ENCODE data around the gene AP1S1. TPM values are rescaled to one million over a fixed set of nuclear protein-coding genes. Genes with fewer than 3 reads are reported as not detected.

AP1S1 gene
- polyA plus RNA-seq, 1 donor (not counting 4 experiments of a cell fraction or from before 2014, with no cell fraction given): 279 TPM

- Histone ChIP-seq H3K27me3 (ENCODE audit: control insufficient read depth, extremely low read depth, insufficient read depth, low read length) (no peaks in the 10 kb centered on the region), H3K4me1 (ENCODE audit: control insufficient read depth, extremely low read depth, insufficient read depth, low read length) (peaks cover 47% of the 10 kb centered on the region), H4K20me1 (ENCODE audit: control insufficient read depth, extremely low read depth, insufficient read depth, low read length) (peaks cover 5% of the 10 kb centered on the region), H3K9me3 (ENCODE audit: control insufficient read depth, low read depth, low read length) (no peaks in the 10 kb centered on the region), H3K9ac (ENCODE audit: control insufficient read depth, extremely low read depth, insufficient read depth, low read length) (no peak overlapping the region), H3K4me3 (ENCODE audit: control insufficient read depth in 2 of 3, extremely low read depth in 1 of 3, insufficient read depth in 2 of 3, low read depth in 1 of 3, low read length in 3 of 3) (no peak overlapping the region), H3K36me3 (ENCODE audit: control insufficient read depth in 2 of 2, extremely low read depth in 1 of 2, insufficient read depth in 2 of 2, low read length in 2 of 2) (peaks cover 5 to 10% of the 10 kb centered on the region in 2 experiments), H3K9me1 (ENCODE audit: control insufficient read depth, extremely low read depth, insufficient read depth, low read length) (peaks cover 2% of the 10 kb centered on the region), H3K27ac (ENCODE audit: control insufficient read depth, insufficient read depth, low read length) (no peak overlapping the region), H3K79me2 (ENCODE audit: control insufficient read depth, insufficient read depth, low read length) (peaks cover 17% of the 10 kb centered on the region), H3K4me2 (ENCODE audit: control insufficient read depth, extremely low read depth, insufficient read depth, low read depth, low read length) (no peak overlapping the region), H2AFZ (ENCODE audit: control insufficient read depth, low read length) (no peak overlapping the region)
- no peak for TF ChIP-seq CTCF (optimal IDR thresholded peaks at IDR 0.05 in 1 of 3, IDR thresholded peaks at IDR 0.05 in 1 of 3, conservative IDR thresholded peaks at IDR 0.05 in 1 of 3; ENCODE audit: extremely low read depth in 1 of 3, insufficient read depth in 2 of 3, low read length in 3 of 3)
- no peak for TF ChIP-seq EZH2 (IDR thresholded peaks at IDR 0.05; ENCODE audit: low read length)
- dilution Hi-C loops (cut with MboI; ENCODE audit: extremely low pct_ligation_motif_present, low sequenced_read_pairs): no loop called here
- DNase-seq (ENCODE audit: low read depth, low spot score) (no peak), FAIRE-seq (no peak)
Observed at GRCh38 chr7:101123703-101124068, 30.6 kb upstream of the AP1S1 start.

- no peaks in the 10 kb centered on the region for H3K9me3 ChIP-seq (ENCODE audit: control insufficient read depth, low read depth, low read length)
- DNase-seq (ENCODE audit: low read depth, low spot score) (no peak), FAIRE-seq (no peak)
- peak overlapping the region; percentile 22 for H3K4me2 ChIP-seq (ENCODE audit: control insufficient read depth, extremely low read depth, insufficient read depth, low read depth, low read length)
- H3K4me1 ChIP-seq (ENCODE audit: control insufficient read depth, extremely low read depth, insufficient read depth, low read length): peaks cover 45% of the 10 kb centered on the region
- H2AFZ ChIP-seq (ENCODE audit: control insufficient read depth, low read length): peak overlapping the region; percentile 36
- H3K79me2 ChIP-seq (ENCODE audit: control insufficient read depth, insufficient read depth, low read length): peaks cover 17% of the 10 kb centered on the region
- peaks cover 2% of the 10 kb centered on the region for H3K9me1 ChIP-seq (ENCODE audit: control insufficient read depth, extremely low read depth, insufficient read depth, low read length)
- peaks cover 5 to 11% of the 10 kb centered on the region in 2 experiments for H3K36me3 ChIP-seq (ENCODE audit: control insufficient read depth in 2 of 2, extremely low read depth in 1 of 2, insufficient read depth in 2 of 2, low read length in 2 of 2)
- H3K27ac ChIP-seq (ENCODE audit: control insufficient read depth, insufficient read depth, low read length): peak overlapping the region; percentile 80
- no peaks in the 10 kb centered on the region for H3K27me3 ChIP-seq (ENCODE audit: control insufficient read depth, extremely low read depth, insufficient read depth, low read length)
- no peak for TF ChIP-seq EZH2 (IDR thresholded peaks at IDR 0.05; ENCODE audit: low read length)
- TF ChIP-seq CTCF (optimal IDR thresholded peaks at IDR 0.05 in 1 of 3, IDR thresholded peaks at IDR 0.05 in 1 of 3, conservative IDR thresholded peaks at IDR 0.05 in 1 of 3; ENCODE audit: extremely low read depth in 1 of 3, insufficient read depth in 2 of 3, low read length in 3 of 3): no peak
- H4K20me1 ChIP-seq (ENCODE audit: control insufficient read depth, extremely low read depth, insufficient read depth, low read length): peaks cover 5% of the 10 kb centered on the region
- dilution Hi-C loops (cut with MboI; ENCODE audit: extremely low pct_ligation_motif_present, low sequenced_read_pairs): no loop called here
- H3K4me3 ChIP-seq (ENCODE audit: control insufficient read depth in 2 of 3, extremely low read depth in 1 of 3, insufficient read depth in 2 of 3, low read depth in 1 of 3, low read length in 3 of 3): no peak overlapping the region
- H3K9ac ChIP-seq (ENCODE audit: control insufficient read depth, extremely low read depth, insufficient read depth, low read length): peak overlapping the region; percentile 56
Observed at GRCh38 chr7:101124376-101125056, 29.8 kb upstream of the AP1S1 start.

Data from keratinocyte (primary cell).